ENCODE measurements around the gene SNRPF.

The SNRPF gene

GRCh38 chr12:95881331-95881955 lies 22.7 kb downstream of the SNRPF start:
- CTCF ChIA-PET: no interaction called here
- Mint-ChIP-seq H3K9me3 (no peaks in the 10 kb centered on the region), H3K36me3 (no peaks in the 10 kb centered on the region), H3K27me3 (no peaks in the 10 kb centered on the region), H3K27ac (no peak overlapping the region), H3K4me3 (no peak overlapping the region), H3K4me1 (no peaks in the 10 kb centered on the region)
- no peak for DNase-seq

- H3K9me3 Mint-ChIP-seq: no peaks in the 10 kb centered on the region
- CTCF ChIA-PET: no interaction called here
- H3K36me3 Mint-ChIP-seq: no peaks in the 10 kb centered on the region
- H3K4me3 Mint-ChIP-seq: no peak overlapping the region
- no peak for DNase-seq
- H3K4me1 Mint-ChIP-seq: no peaks in the 10 kb centered on the region
- no peaks in the 10 kb centered on the region for H3K27me3 Mint-ChIP-seq
- no peak overlapping the region for H3K27ac Mint-ChIP-seq
Observed at GRCh38 chr12:95882080-95882479, 23.3 kb downstream of the SNRPF start.

DNA sequence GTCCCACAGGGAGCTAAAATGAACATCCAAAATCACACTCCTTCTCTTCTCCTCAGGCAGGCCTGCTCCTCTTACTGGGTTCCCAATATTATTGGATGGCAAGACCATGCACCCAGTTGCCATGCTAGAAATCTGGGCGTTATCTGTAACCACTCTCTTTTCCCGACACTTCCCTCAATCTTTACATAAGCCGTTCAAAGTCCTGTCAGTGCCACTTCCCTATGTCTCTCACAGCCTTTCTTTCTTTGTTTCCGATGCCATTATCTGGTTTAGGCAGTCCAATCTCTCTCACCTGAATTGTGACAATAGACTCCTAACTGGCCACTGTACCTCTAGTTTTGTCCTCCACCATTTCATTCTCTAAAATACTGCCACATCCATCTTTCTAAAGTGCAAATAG lies 24.1 kb downstream of the SNRPF start:
- Mint-ChIP-seq H3K4me1 (no peaks in the 10 kb centered on the region), H3K27me3 (no peaks in the 10 kb centered on the region), H3K36me3 (no peaks in the 10 kb centered on the region), H3K27ac (no peak overlapping the region), H3K4me3 (no peak overlapping the region), H3K9me3 (no peaks in the 10 kb centered on the region)
- CTCF ChIA-PET: no interaction called here
- DNase-seq: no peak

GRCh38 chr12:95884998-95885397 lies 26.2 kb downstream of the SNRPF start:
- no peaks in the 10 kb centered on the region for H3K36me3 Mint-ChIP-seq
- H3K27ac Mint-ChIP-seq: no peak overlapping the region
- CTCF ChIA-PET: no interaction called here
- no peaks in the 10 kb centered on the region for H3K4me1 Mint-ChIP-seq
- H3K9me3 Mint-ChIP-seq: no peaks in the 10 kb centered on the region
- DNase-seq: no peak
- no peaks in the 10 kb centered on the region for H3K27me3 Mint-ChIP-seq
- no peak overlapping the region for H3K4me3 Mint-ChIP-seq

GRCh38 chr12:95887311-95887710 lies 28.6 kb downstream of the SNRPF start:
- Mint-ChIP-seq H3K9me3 (no peaks in the 10 kb centered on the region), H3K4me1 (no peaks in the 10 kb centered on the region), H3K27ac (no peak overlapping the region), H3K27me3 (no peaks in the 10 kb centered on the region), H3K4me3 (no peak overlapping the region), H3K36me3 (no peaks in the 10 kb centered on the region)
- no peak for DNase-seq
- CTCF ChIA-PET: no interaction called here

- no peaks in the 10 kb centered on the region for H3K4me1 Mint-ChIP-seq
- CTCF ChIA-PET: no interaction called here
- no peak overlapping the region for H3K4me3 Mint-ChIP-seq
- H3K27ac Mint-ChIP-seq: no peak overlapping the region
- peaks cover 5% of the 10 kb centered on the region for H3K27me3 Mint-ChIP-seq
- H3K9me3 Mint-ChIP-seq: no peaks in the 10 kb centered on the region
- no peaks in the 10 kb centered on the region for H3K36me3 Mint-ChIP-seq
- DNase-seq: no peak
Observed at GRCh38 chr12:95890958-95891357, 32.2 kb downstream of the SNRPF start.

DNA sequence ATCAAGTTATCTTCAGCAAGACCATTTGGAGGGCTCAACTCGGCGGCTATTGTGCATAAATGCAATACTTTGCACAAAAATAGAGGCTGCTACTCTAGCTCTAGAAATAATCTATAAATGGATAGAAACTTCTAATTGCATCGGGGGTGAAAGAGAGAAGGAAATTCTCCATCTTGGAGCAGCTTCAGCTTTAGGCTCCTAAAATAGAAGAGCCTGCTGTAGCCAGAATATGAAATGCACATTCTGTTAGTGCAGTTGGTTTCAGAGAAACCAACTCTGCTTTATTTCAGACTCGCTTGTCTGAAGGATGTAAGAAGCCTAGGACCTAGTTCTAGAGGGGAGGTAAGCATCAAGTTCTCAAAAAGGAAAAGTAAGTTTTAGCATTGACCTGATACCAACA lies 38.1 kb downstream of the SNRPF start:
- H3K4me1 Mint-ChIP-seq: no peaks in the 10 kb centered on the region
- no peaks in the 10 kb centered on the region for H3K9me3 Mint-ChIP-seq
- H3K4me3 Mint-ChIP-seq: no peak overlapping the region
- no peak overlapping the region for H3K27ac Mint-ChIP-seq
- DNase-seq: no peak
- H3K36me3 Mint-ChIP-seq: no peaks in the 10 kb centered on the region
- CTCF ChIA-PET: interaction anchor here (1.8 kb wide), 1 partner anchor 102 kb away, joined by 5 read pairs; no protein-coding TSS in a partner anchor
- peaks cover 14% of the 10 kb centered on the region for H3K27me3 Mint-ChIP-seq

GRCh38 chr12:95898081-95898480 lies 39.3 kb downstream of the SNRPF start:
- Mint-ChIP-seq H3K36me3 (no peaks in the 10 kb centered on the region), H3K4me3 (no peak overlapping the region), H3K9me3 (peaks cover under 1% of the 10 kb centered on the region), H3K27ac (no peak overlapping the region), H3K4me1 (no peaks in the 10 kb centered on the region), H3K27me3 (peaks cover 14% of the 10 kb centered on the region)
- DNase-seq: no peak
- CTCF ChIA-PET: interaction anchor here (1.8 kb wide), 1 partner anchor 101 kb away, joined by 5 read pairs; no protein-coding TSS in a partner anchor

- CTCF ChIA-PET: no interaction called here
- Mint-ChIP-seq H3K4me1 (no peaks in the 10 kb centered on the region), H3K9me3 (no peaks in the 10 kb centered on the region), H3K4me3 (no peak overlapping the region), H3K27me3 (peaks cover 13% of the 10 kb centered on the region), H3K27ac (no peak overlapping the region), H3K36me3 (no peaks in the 10 kb centered on the region)
- no peak for DNase-seq
Observed at GRCh38 chr12:95908573-95908972, 49.8 kb downstream of the SNRPF start.

DNA sequence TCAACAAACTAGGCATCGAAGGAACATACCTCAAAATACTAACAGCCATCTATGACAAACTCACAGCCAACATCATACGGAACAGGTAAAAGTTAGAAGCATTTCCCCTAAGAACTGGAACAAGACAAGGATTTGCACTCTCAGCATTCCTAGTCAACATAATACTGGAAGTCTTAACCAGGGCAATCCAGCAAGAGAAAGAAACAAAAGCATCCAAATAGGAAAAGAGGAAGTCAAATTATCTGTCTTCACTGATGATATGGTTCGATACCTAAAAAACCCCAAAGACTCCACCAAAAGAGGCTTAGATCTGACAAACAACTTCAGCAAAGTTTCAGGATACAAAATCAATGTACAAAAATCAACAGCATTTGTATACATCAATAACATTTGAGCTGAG lies 51.1 kb downstream of the SNRPF start:
- H3K27ac Mint-ChIP-seq: no peak overlapping the region
- H3K4me3 Mint-ChIP-seq: no peak overlapping the region
- no peaks in the 10 kb centered on the region for H3K36me3 Mint-ChIP-seq
- no peaks in the 10 kb centered on the region for H3K4me1 Mint-ChIP-seq
- H3K27me3 Mint-ChIP-seq: peaks cover 14% of the 10 kb centered on the region
- CTCF ChIA-PET: no interaction called here
- DNase-seq: no peak
- H3K9me3 Mint-ChIP-seq: no peaks in the 10 kb centered on the region

Data from activated naive CD4-positive, alpha-beta T cell treated with anti-CD3 and anti-CD28 coated beads, Interleukin-2, amount 10 ng/mL, durations not matched to agents 7 days and 5 days (primary cell).